H1 (cell line): Measurements from ENCODE around the gene TRAF3IP3.
A peak's percentile ranks its signal among the peaks of the same experiment; 100 is the strongest.

ENCODE experiments used
- JUND ChIP-seq: IDR thresholded peaks from 2 replicates; pipeline ENCODE4 v1.6.1; 2011; ENCODE audit warnings: mild to moderate bottlenecking, improper control_type of control experiment, low read length
- POLR2AphosphoS5 ChIP-seq: IDR thresholded peaks from 2 replicates; pipeline ENCODE4 v1.6.1; 2011; ENCODE audit warnings: low read depth, low read length
- TAF1 ChIP-seq: IDR thresholded peaks from 2 replicates; pipeline ENCODE4 v1.6.1; 2011; ENCODE audit warnings: mild to moderate bottlenecking, low read depth, low read length
- TAF7 ChIP-seq: optimal IDR thresholded peaks from 2 replicates; pipeline ENCODE3; 2011; ENCODE audit warnings: low read depth, mild to moderate bottlenecking, inconsistent platforms, low read length, moderate library complexity, borderline replicate concordance
- YY1 ChIP-seq: IDR thresholded peaks from 2 replicates; pipeline ENCODE4 v1.6.1; 2011; ENCODE audit warnings: low read depth, mild to moderate bottlenecking, low read length
- TF ChIP-seq, protein P1 (sequence below), 3 experiments: IDR thresholded peaks; 1 replicate in 2 of 3; 2 replicates in 1 of 3; pipeline versions ENCODE4 v1.5.1 to v1.6.1; 2011; ENCODE audit warnings: low read length in 3 of 3, mild to moderate bottlenecking in 3 of 3, inconsistent platforms in 2 of 3, low read depth in 1 of 3, moderate library complexity in 1 of 3; ENCODE audit not compliant: insufficient read depth in 1 of 3; ENCODE audit errors: control extremely low read depth in 1 of 3

- TF ChIP-seq TAF1: no peak
- TF ChIP-seq JUND: no peak
- TF ChIP-seq, protein P1, sequence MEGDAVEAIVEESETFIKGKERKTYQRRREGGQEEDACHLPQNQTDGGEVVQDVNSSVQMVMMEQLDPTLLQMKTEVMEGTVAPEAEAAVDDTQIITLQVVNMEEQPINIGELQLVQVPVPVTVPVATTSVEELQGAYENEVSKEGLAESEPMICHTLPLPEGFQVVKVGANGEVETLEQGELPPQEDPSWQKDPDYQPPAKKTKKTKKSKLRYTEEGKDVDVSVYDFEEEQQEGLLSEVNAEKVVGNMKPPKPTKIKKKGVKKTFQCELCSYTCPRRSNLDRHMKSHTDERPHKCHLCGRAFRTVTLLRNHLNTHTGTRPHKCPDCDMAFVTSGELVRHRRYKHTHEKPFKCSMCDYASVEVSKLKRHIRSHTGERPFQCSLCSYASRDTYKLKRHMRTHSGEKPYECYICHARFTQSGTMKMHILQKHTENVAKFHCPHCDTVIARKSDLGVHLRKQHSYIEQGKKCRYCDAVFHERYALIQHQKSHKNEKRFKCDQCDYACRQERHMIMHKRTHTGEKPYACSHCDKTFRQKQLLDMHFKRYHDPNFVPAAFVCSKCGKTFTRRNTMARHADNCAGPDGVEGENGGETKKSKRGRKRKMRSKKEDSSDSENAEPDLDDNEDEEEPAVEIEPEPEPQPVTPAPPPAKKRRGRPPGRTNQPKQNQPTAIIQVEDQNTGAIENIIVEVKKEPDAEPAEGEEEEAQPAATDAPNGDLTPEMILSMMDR (IDR thresholded peaks at IDR 0.05; ENCODE audit: control extremely low read depth in 1 of 3, insufficient read depth in 1 of 3, low read depth in 1 of 3, low read length in 3 of 3): peak; percentile 34 to 40 (median 34)
- TF ChIP-seq POLR2AphosphoS5: no peak
- TF ChIP-seq YY1: no peak
- peak; percentile 8 for TF ChIP-seq TAF7
These were observed 49.5 kb downstream of the TRAF3IP3 start for GRCh38 chr1:209805341-209805781.
